Vagina (tissue), 2 donors: Measurements from ENCODE around the gene NMBR. TPM values are rescaled to one million over a fixed set of nuclear protein-coding genes. Genes with fewer than 3 reads are reported as not detected.
"Not testable (repeated sequence)": the region's sequence is repeated elsewhere in the genome, so short reads cannot be mapped to it uniquely, and the experiment has no call there.

ENCODE experiments used
- DNase-seq, 2 donors: peaks; one replicate each; pipeline ENCODE4 v3.0.0-alpha.2; 2017; ENCODE audit errors: extremely low spot score in 2 of 2
- H3K27ac ChIP-seq: fragments of 200-600 bp; sonication (generic); one replicate; pipeline ENCODE4 v1.5.1; 2019
- H3K27me3 ChIP-seq: fragments of 200-600 bp; sonication (generic); one replicate; pipeline ENCODE4 v1.5.1; 2019
- H3K36me3 ChIP-seq, 2 donors: fragments of 200-600 bp; sonication (generic); one replicate each; pipeline ENCODE4 v1.5.1; 2017 to 2019
- H3K4me1 ChIP-seq: fragments of 200-600 bp; sonication (generic); one replicate; pipeline ENCODE4 v1.5.1; 2019
- H3K4me3 ChIP-seq, 2 donors: fragments of 200-600 bp; sonication (generic); 1 replicate in 1 of 2; 2 replicates in 1 of 2; pipeline ENCODE4 v1.5.1; 2016 to 2019
- H3K9me3 ChIP-seq: fragments of 200-600 bp; sonication (generic); one replicate; pipeline ENCODE4 v1.5.1; 2019
- POLR2A ChIP-seq, 2 donors: fragments of 450-650 bp; IDR thresholded peaks; one replicate each; pipeline ENCODE4 v1.6.1; 2017; ENCODE audit warnings: antibody characterized with exemption in 2 of 2, mild to moderate bottlenecking in 2 of 2, moderate library complexity in 2 of 2
- POLR2AphosphoS5 ChIP-seq, 2 donors: sonication (generic); formaldehyde crosslinking; IDR thresholded peaks; one replicate each; pipeline ENCODE4 v1.9.0; 2017; ENCODE audit warnings: antibody characterized with exemption in 2 of 2, mild to moderate bottlenecking in 2 of 2, low read depth in 1 of 2; ENCODE audit not compliant: insufficient read depth in 1 of 2
- intact Hi-C: fragments of 100-400 bp; cut with DNase I; formaldehyde crosslinking; loops from one replicate; pipeline ENCODE4 v1.15.1; 2023
- total RNA-seq: library from RNA; depleted of rRNA; stranded (reverse); fragments of >200 nt; gene quantifications from one replicate; pipeline ENCODE4 v1.2.3, GENCODE V29; 2016
- TF ChIP-seq, protein P1 (sequence below), 3 experiments: fragments of 450-650 bp in 2 of 3; fragments of 200-600 bp in 1 of 3; sonication (generic) in 1 of 3; IDR thresholded peaks; one replicate each; pipeline ENCODE4 v1.5.1; 2017 to 2019; ENCODE audit warnings: antibody characterized with exemption in 3 of 3, mild to moderate bottlenecking in 2 of 3, moderate library complexity in 2 of 3

The NMBR gene
- total RNA-seq, 1 donor from 2014 or later: not detected

- no peak for DNase-seq
- Histone ChIP-seq H3K27ac (no peak overlapping the region), H3K27me3 (no peaks in the 10 kb centered on the region), H3K36me3 (no peaks in the 10 kb centered on the region), H3K4me1 (peaks cover 32% of the 10 kb centered on the region), H3K9me3 (no peaks in the 10 kb centered on the region), H3K4me3 (no peak overlapping the region)
- intact Hi-C loops: loop anchor here (10.0 kb wide), 1 partner anchor 52 kb away; no protein-coding TSS in a partner anchor
- TF ChIP-seq, protein P1, sequence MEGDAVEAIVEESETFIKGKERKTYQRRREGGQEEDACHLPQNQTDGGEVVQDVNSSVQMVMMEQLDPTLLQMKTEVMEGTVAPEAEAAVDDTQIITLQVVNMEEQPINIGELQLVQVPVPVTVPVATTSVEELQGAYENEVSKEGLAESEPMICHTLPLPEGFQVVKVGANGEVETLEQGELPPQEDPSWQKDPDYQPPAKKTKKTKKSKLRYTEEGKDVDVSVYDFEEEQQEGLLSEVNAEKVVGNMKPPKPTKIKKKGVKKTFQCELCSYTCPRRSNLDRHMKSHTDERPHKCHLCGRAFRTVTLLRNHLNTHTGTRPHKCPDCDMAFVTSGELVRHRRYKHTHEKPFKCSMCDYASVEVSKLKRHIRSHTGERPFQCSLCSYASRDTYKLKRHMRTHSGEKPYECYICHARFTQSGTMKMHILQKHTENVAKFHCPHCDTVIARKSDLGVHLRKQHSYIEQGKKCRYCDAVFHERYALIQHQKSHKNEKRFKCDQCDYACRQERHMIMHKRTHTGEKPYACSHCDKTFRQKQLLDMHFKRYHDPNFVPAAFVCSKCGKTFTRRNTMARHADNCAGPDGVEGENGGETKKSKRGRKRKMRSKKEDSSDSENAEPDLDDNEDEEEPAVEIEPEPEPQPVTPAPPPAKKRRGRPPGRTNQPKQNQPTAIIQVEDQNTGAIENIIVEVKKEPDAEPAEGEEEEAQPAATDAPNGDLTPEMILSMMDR (IDR thresholded peaks at IDR 0.05): no peak
- TF ChIP-seq POLR2A (IDR thresholded peaks at IDR 0.05) (no peak), POLR2AphosphoS5 (IDR thresholded peaks at IDR 0.05; ENCODE audit: insufficient read depth in 1 of 2, low read depth in 1 of 2) (no peak)
Measured at GRCh38 chr6:142153196-142153595, 6.3 kb upstream of the NMBR start.

DNA sequence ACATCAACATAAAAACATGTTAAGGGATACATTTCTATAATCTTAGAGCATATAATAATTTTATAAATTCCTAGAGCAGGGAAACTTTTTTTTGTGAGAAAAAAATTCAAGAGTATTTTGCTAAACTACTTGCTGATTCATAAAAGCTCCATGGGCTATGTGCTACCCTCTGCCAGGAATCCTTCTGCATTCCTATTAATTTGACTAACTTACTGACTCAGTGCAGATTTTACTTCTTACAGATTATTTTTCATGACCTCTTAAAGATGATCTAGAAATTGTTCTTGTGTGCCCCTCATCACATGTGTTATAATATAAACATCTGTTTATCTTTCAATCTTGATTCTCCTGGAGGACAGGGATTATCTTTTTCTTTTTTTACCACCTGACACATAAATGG, 5.8 kb upstream of the NMBR start:
- intact Hi-C loops: loop anchor here (10.0 kb wide), 1 partner anchor 52 kb away; no protein-coding TSS in a partner anchor
- H3K27me3 ChIP-seq: no peaks in the 10 kb centered on the region
- no peak for DNase-seq
- peaks cover 37% of the 10 kb centered on the region for H3K4me1 ChIP-seq
- H3K27ac ChIP-seq: no peak overlapping the region
- H3K36me3 ChIP-seq: no peaks in the 10 kb centered on the region
- no peak overlapping the region for H3K4me3 ChIP-seq
- no peaks in the 10 kb centered on the region for H3K9me3 ChIP-seq
- TF ChIP-seq POLR2AphosphoS5 (IDR thresholded peaks at IDR 0.05; ENCODE audit: insufficient read depth in 1 of 2, low read depth in 1 of 2) (no peak), POLR2A (IDR thresholded peaks at IDR 0.05) (no peak)
- TF ChIP-seq, protein P1 (IDR thresholded peaks at IDR 0.05): no peak

DNA sequence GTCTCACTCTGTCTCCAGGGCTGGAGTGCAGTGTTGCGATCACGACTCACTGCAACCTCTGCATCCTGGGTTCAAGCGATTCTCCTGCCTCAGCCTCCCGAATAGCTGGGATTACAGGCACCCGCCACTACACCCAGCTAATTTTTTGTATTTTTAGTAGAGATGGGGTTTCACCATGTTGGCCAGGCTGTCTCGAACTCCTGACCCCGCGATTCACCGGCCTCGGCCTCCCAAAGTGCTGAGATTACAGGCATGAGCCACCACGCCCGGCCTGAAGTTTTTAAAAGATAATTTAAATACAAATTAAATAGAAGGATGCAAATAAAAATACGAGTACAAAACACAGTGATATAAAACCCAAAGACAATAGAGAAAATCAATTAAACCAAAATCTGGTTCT, 5.4 kb downstream of the NMBR start:
- intact Hi-C loops, H3K27me3 ChIP-seq, H3K27ac ChIP-seq, H3K9me3 ChIP-seq, H3K4me1 ChIP-seq, DNase-seq, H3K4me3 ChIP-seq, H3K36me3 ChIP-seq: not testable (repeated sequence)

DNA sequence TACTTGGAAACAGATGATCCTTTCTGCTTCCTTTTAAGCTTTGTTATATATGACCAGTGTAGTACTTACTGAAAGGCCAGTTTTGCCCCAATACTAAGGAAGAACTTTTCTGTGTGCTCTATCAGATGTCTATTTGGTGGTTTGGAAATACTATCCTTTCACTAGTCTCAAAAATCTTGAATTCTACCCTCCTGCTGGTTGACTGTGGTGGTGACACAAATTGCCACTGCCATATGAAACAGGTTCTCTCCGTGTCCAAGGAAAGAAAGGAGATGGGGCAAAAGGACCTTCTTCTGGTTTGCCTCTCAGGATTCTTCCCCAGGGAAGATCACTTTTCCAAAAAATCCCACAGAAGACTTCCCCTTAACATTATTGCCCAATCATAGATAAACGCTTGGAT, 8.0 kb downstream of the NMBR start:
- TF ChIP-seq POLR2AphosphoS5 (IDR thresholded peaks at IDR 0.05; ENCODE audit: insufficient read depth in 1 of 2, low read depth in 1 of 2) (no peak), POLR2A (IDR thresholded peaks at IDR 0.05) (no peak)
- TF ChIP-seq, protein P1 (IDR thresholded peaks at IDR 0.05): no peak
- no peaks in the 10 kb centered on the region for H3K27me3 ChIP-seq
- H3K36me3 ChIP-seq: no peaks in the 10 kb centered on the region
- H3K4me1 ChIP-seq: no peaks in the 10 kb centered on the region
- no peak for DNase-seq
- H3K4me3 ChIP-seq: no peak overlapping the region
- intact Hi-C loops: no loop called here
- no peaks in the 10 kb centered on the region for H3K9me3 ChIP-seq
- H3K27ac ChIP-seq: no peak overlapping the region

- no peak within 1 kb of the TSS for H3K4me3 ChIP-seq
Measured at GRCh38 chr6:142132625-142133024, 14.3 kb downstream of the NMBR start, which contains the start of gene GJE1. Gene GJE1, plus strand, starts transcription at chr6:142132925. Its CDS starts 234 bp downstream, at chr6:142133159.

More at GRCh38 chr6:142132625-142133024, 14.3 kb downstream of the NMBR start, which contains the start of gene GJE1:
- no peaks in the 10 kb centered on the region for H3K27me3 ChIP-seq
- DNase-seq: no peak
- no peaks in the 10 kb centered on the region for H3K4me1 ChIP-seq
- H3K9me3 ChIP-seq: no peaks in the 10 kb centered on the region
- no peaks in the 10 kb centered on the region for H3K36me3 ChIP-seq
- intact Hi-C loops: no loop called here
- H3K27ac ChIP-seq: no peak within 1 kb of the TSS
- TF ChIP-seq, protein P1 (IDR thresholded peaks at IDR 0.05): no peak
- TF ChIP-seq POLR2A (IDR thresholded peaks at IDR 0.05) (no peak), POLR2AphosphoS5 (IDR thresholded peaks at IDR 0.05; ENCODE audit: insufficient read depth in 1 of 2, low read depth in 1 of 2) (no peak)
